B cell (primary cell): Measurements from ENCODE around the gene SLC25A51. TPM values are rescaled to one million over a fixed set of nuclear protein-coding genes. Genes with fewer than 3 reads are reported as not detected.
"Not testable (repeated sequence)": the region's sequence is repeated elsewhere in the genome, so short reads cannot be mapped to it uniquely, and the experiment has no call there.

Experiments used
- ATAC-seq: fragments of 200-7000 bp; cut with Tn5 transposase; one replicate; pipeline ENCODE4 v1.10.0; 2021; ENCODE audit warnings: low read depth, mild to moderate bottlenecking, moderate number of reproducible peaks, moderate library complexity
- CTCF ChIA-PET: fragments of 350-600 bp; sonication (Branson Sonifier 250); formaldehyde crosslinking; loops from one replicate; lab custom pipeline; 2021; ENCODE audit warnings: antibody characterized with exemption, inconsistent platforms; lab: Charles Lee
- POLR2A ChIA-PET: fragments of 350-600 bp; sonication (Branson Sonifier 250); formaldehyde crosslinking; loops from one replicate; lab custom pipeline; 2021; ENCODE audit warnings: antibody characterized with exemption; lab: Charles Lee
- DNase-seq: peaks from one replicate; pipeline ENCODE4 v3.0.0; 2013
- H2AFZ ChIP-seq: 2 replicates; pipeline ENCODE4 v1.6.1; 2012; ENCODE audit warnings: mild to moderate bottlenecking, low read depth, low read length; ENCODE audit not compliant: insufficient read depth, poor library complexity, severe bottlenecking
- H3K27ac ChIP-seq, 2 donors: 1 replicate in 1 of 2; 2 replicates in 1 of 2; pipeline ENCODE4 v1.5.1; 2012 to 2013; ENCODE audit warnings: low read length in 2 of 2, mild to moderate bottlenecking in 2 of 2, moderate library complexity in 1 of 2
- H3K27me3 ChIP-seq, 4 experiments: fragments of 200-600 bp in 1 of 4; sonication (generic) in 1 of 4; replicated peaks in 1 of 4; 1 replicate in 2 of 4; 2 replicates in 2 of 4; pipeline versions ENCODE4 v1.6.1 to v1.7.0; 2013 to 2016; ENCODE audit warnings: low read length in 3 of 4, mild to moderate bottlenecking in 2 of 4, mixed read lengths in 1 of 4, moderate library complexity in 1 of 4; ENCODE audit not compliant: insufficient read depth in 4 of 4, control insufficient read depth in 3 of 4; ENCODE audit errors: control extremely low read depth in 1 of 4
- H3K36me3 ChIP-seq, 2 experiments: replicated peaks in 1 of 2; 1 replicate in 1 of 2; 2 replicates in 1 of 2; pipeline versions ENCODE4 v1.6.1 to v1.7.1; 2013; ENCODE audit warnings: low read length in 1 of 2; ENCODE audit not compliant: insufficient read depth in 2 of 2, control insufficient read depth in 1 of 2; ENCODE audit errors: control extremely low read depth in 1 of 2, extremely low read depth in 1 of 2
- H3K4me1 ChIP-seq, 2 donors: fragments of 200-600 bp in 1 of 2; sonication (generic) in 1 of 2; 1 replicate in 1 of 2; 2 replicates in 1 of 2; pipeline versions ENCODE4 v1.5.1 to v1.6.1; 2013 to 2017; ENCODE audit warnings: low read length in 2 of 2; ENCODE audit not compliant: control insufficient read depth in 2 of 2, insufficient read depth in 2 of 2
- H3K4me2 ChIP-seq: replicated peaks from 2 replicates; pipeline ENCODE3; 2012; ENCODE audit warnings: mild to moderate bottlenecking, low read depth, low read length; ENCODE audit not compliant: poor library complexity, severe bottlenecking
- H3K4me3 ChIP-seq, 5 experiments: fragments of 200-600 bp in 1 of 5; sonication (generic) in 1 of 5; 1 replicate in 3 of 5; 2 replicates in 2 of 5; pipeline versions ENCODE4 v1.5.1 to v1.7.0; 2011 to 2016; ENCODE audit warnings: low read length in 4 of 5, mild to moderate bottlenecking in 4 of 5, low read depth in 2 of 5, control low read depth in 1 of 5, moderate library complexity in 1 of 5; ENCODE audit not compliant: insufficient read depth in 1 of 5; ENCODE audit errors: control extremely low read depth in 1 of 5, extremely low read depth in 1 of 5
- H3K79me2 ChIP-seq: fragments of 200-600 bp; sonication (generic); one replicate; pipeline ENCODE4 v1.6.0; 2016; ENCODE audit warnings: low read length; ENCODE audit not compliant: control insufficient read depth, insufficient read depth
- H3K9ac ChIP-seq: fragments of 200-600 bp; sonication (generic); 2 replicates; pipeline ENCODE4 v1.6.1; 2017; ENCODE audit warnings: mild to moderate bottlenecking, low read length, moderate library complexity
- H3K9me3 ChIP-seq, 3 donors: one replicate each; pipeline versions ENCODE4 v1.6.1 to v1.7.1; 2013; ENCODE audit warnings: low read length in 2 of 3; ENCODE audit not compliant: control insufficient read depth in 2 of 3, insufficient read depth in 1 of 3; ENCODE audit errors: control extremely low read depth in 1 of 3
- H4K20me1 ChIP-seq: 2 replicates; pipeline ENCODE4 v1.6.0; 2012; ENCODE audit warnings: mild to moderate bottlenecking, low read length; ENCODE audit not compliant: insufficient read depth, control insufficient read depth, poor library complexity, severe bottlenecking
- H3K27ac Mint-ChIP-seq: one replicate; pipeline ENCODE4 v1.8.0; 2021; ENCODE audit warnings: mixed read lengths
- H3K27me3 Mint-ChIP-seq: one replicate; pipeline ENCODE4 v1.8.0; 2021; ENCODE audit warnings: mixed read lengths
- H3K4me1 Mint-ChIP-seq: one replicate; pipeline ENCODE4 v1.8.0; 2021; ENCODE audit warnings: mixed read lengths
- H3K4me3 Mint-ChIP-seq: one replicate; pipeline ENCODE4 v1.8.0; 2021; ENCODE audit warnings: mixed read lengths
- H3K9me3 Mint-ChIP-seq: one replicate; pipeline ENCODE4 v1.8.0; 2022; ENCODE audit warnings: mixed read lengths; ENCODE audit not compliant: insufficient read depth
- EZH2 ChIP-seq: IDR thresholded peaks from 2 replicates; pipeline ENCODE4 v1.6.1; 2012; ENCODE audit warnings: borderline replicate concordance, low read depth, mild to moderate bottlenecking, moderate library complexity, low read length; ENCODE audit not compliant: insufficient read depth, poor library complexity, severe bottlenecking
- WGBS: methylation state at CpG from one replicate; pipeline ENCODE4 v1.1.5; 2013; ENCODE audit warnings: missing lambda C conversion rate; ENCODE audit not compliant: insufficient coverage; 5-methylcytosine and 5-hydroxymethylcytosine counted together
- intact Hi-C: fragments of 100-400 bp; cut with micrococcal nuclease; formaldehyde crosslinking; loops from one replicate; pipeline ENCODE4 v1.10.0; 2022
- polyA plus RNA-seq: library from polyadenylated mRNA; depleted of rRNA; stranded (reverse); fragments of >200 nt; gene quantifications from 2 replicates; pipeline ENCODE4 v1.2.3, GENCODE V29; 2012
- total RNA-seq, 2 donors: library from RNA; stranded (reverse); fragments of 120-200 nt in 1 of 2; gene quantifications; 1 replicate in 1 of 2; 2 replicates in 1 of 2; pipeline versions ENCODE4 v1.2.3 to v1.2.4, GENCODE V29; 2013 to 2022
- TF ChIP-seq, protein P1 (sequence below): fragments of 200-600 bp; IDR thresholded peaks from one replicate; pipeline ENCODE4 v1.8.0; 2022; ENCODE audit warnings: antibody characterized with exemption, mild to moderate bottlenecking

Gene SLC25A51
- total and polyA plus RNA-seq, 2 donors (not counting 1 experiment from before 2014, with no cell fraction given): 12.9 to 27.8 TPM

DNA sequence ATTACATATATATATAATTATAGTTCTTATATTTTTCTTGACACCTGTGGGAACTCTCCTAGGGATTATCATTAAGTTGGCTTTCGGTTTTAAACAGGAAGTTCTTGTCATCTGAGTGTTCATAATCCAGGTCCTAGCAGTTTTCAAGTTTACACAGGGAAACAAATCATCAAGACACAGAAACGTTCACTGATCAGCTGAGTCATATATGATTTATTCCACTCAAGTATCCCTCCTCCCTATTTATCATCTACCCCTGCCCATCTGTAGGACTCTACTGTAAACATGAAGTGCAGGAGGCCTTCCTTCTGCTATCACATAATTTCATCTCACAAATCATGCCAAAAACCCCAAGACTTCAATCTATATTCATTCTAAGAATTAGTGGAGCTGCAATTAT, 6.3 kb downstream of the SLC25A51 start:
- Mint-ChIP-seq H3K4me1 (peaks cover 5% of the 10 kb centered on the region), H3K27ac (no peak overlapping the region), H3K9me3 (no peaks in the 10 kb centered on the region), H3K4me3 (no peak overlapping the region), H3K27me3 (no peaks in the 10 kb centered on the region)
- Histone ChIP-seq H3K36me3 (peaks cover 12 to 40% of the 10 kb centered on the region in 2 experiments), H3K9ac (no peak overlapping the region), H4K20me1 (peaks cover 5% of the 10 kb centered on the region), H3K4me3 (no peak overlapping the region), H3K9me3 (no peaks in the 10 kb centered on the region), H3K4me1 (peaks cover 2 to 3% of the 10 kb centered on the region in 2 donors), H3K4me2 (no peak overlapping the region), H2AFZ (no peak overlapping the region), H3K27ac (no peak overlapping the region), H3K79me2 (peaks cover 7% of the 10 kb centered on the region), H3K27me3 (no peaks in the 10 kb centered on the region)
- WGBS: 40% methylated on average over 1 of the region's 2 CpGs
- ChIA-PET CTCF (interaction anchor here (0.6 to 0.7 kb wide), 2 partner anchors 13 to 1343 kb away, joined by 3 read pairs; no protein-coding TSS in a partner anchor), POLR2A (no interaction called here)
- DNase-seq (no peak), ATAC-seq (no peak)
- intact Hi-C loops: no loop called here
- TF ChIP-seq, protein P1, sequence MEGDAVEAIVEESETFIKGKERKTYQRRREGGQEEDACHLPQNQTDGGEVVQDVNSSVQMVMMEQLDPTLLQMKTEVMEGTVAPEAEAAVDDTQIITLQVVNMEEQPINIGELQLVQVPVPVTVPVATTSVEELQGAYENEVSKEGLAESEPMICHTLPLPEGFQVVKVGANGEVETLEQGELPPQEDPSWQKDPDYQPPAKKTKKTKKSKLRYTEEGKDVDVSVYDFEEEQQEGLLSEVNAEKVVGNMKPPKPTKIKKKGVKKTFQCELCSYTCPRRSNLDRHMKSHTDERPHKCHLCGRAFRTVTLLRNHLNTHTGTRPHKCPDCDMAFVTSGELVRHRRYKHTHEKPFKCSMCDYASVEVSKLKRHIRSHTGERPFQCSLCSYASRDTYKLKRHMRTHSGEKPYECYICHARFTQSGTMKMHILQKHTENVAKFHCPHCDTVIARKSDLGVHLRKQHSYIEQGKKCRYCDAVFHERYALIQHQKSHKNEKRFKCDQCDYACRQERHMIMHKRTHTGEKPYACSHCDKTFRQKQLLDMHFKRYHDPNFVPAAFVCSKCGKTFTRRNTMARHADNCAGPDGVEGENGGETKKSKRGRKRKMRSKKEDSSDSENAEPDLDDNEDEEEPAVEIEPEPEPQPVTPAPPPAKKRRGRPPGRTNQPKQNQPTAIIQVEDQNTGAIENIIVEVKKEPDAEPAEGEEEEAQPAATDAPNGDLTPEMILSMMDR: no peak
- TF ChIP-seq EZH2: no peak

DNA sequence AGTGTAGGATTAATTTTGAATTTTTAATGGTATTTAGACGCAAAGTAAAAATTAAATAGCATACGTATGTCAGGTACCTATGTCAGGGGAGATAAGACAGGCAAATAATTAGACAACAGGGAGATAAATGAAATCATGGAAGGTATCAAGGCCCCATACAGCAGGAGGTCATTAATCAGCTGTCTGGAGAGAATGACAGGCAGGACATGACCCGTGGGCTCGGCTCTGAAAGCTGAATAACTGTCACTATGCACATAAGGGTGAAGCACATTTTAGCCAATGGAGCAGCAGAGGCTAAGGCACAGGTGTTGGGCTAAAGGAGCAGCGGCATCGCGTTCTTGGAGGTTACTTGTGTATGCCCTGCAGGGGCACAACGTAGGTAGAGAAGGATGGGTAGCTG, 11.9 kb downstream of the SLC25A51 start:
- H3K4me2 ChIP-seq: no peak overlapping the region
- DNase-seq: no peak
- H3K79me2 ChIP-seq: no peaks in the 10 kb centered on the region
- intact Hi-C loops: no loop called here
- H3K4me3 ChIP-seq: no peak overlapping the region
- ChIA-PET CTCF (interaction anchor here (0.7 kb wide), 1 partner anchor 39 kb away, joined by 3 read pairs; no protein-coding TSS in a partner anchor), POLR2A (no interaction called here)
- H3K9me3 ChIP-seq: peaks cover 0 to 3% (median 0%) of the 10 kb centered on the region in 3 donors
- H3K27ac Mint-ChIP-seq: no peak overlapping the region
- H3K27me3 ChIP-seq: no peaks in the 10 kb centered on the region
- no peak overlapping the region for H3K4me3 Mint-ChIP-seq
- TF ChIP-seq, protein P1: no peak
- no peak for TF ChIP-seq EZH2
- peaks cover 13 to 31% of the 10 kb centered on the region in 2 experiments for H3K36me3 ChIP-seq
- H3K27me3 Mint-ChIP-seq: no peaks in the 10 kb centered on the region
- no peaks in the 10 kb centered on the region for H3K4me1 Mint-ChIP-seq
- WGBS: 94% methylated on average over 4 of the region's 8 CpGs
- H3K9me3 Mint-ChIP-seq: peaks cover 3% of the 10 kb centered on the region
- no peak for ATAC-seq
- H2AFZ ChIP-seq: no peak overlapping the region
- peaks cover 5% of the 10 kb centered on the region for H4K20me1 ChIP-seq
- no peak overlapping the region for H3K27ac ChIP-seq
- no peaks in the 10 kb centered on the region for H3K4me1 ChIP-seq
- no peak overlapping the region for H3K9ac ChIP-seq

DNA sequence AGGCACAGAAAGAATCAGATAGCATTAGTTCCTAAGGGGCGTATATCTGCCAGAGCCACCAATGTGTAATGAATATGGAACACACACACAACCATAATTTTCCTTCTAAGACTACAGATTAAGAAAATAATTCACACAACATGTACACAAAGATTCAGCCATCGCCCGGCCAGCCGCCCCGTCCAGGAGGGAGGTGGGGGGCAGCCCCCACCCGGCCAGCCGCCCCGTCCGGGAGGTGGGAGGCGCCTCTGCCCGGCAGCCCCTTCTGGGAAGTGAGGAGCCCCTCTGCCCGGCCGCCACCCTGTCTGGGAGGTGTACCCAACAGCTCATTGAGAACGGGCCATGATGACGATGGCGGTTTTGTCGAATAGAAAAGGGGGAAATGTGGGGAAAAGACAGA, 12.9 kb downstream of the SLC25A51 start:
- H3K9ac ChIP-seq, H3K27me3 ChIP-seq, H3K4me3 ChIP-seq, H3K27ac ChIP-seq, H2AFZ ChIP-seq, H4K20me1 ChIP-seq, H3K9me3 ChIP-seq, H3K27me3 Mint-ChIP-seq, H3K4me3 Mint-ChIP-seq, intact Hi-C loops, POLR2A ChIA-PET, H3K9me3 Mint-ChIP-seq, H3K4me2 ChIP-seq, CTCF ChIA-PET, DNase-seq, H3K27ac Mint-ChIP-seq, H3K79me2 ChIP-seq, H3K4me1 ChIP-seq, ATAC-seq, H3K4me1 Mint-ChIP-seq: not testable (repeated sequence)
- H3K36me3 ChIP-seq: peaks cover 13 to 28% of the 10 kb centered on the region in 2 experiments
- 100% methylated on average over 9 of the region's 17 CpGs for WGBS
